IMR-90 (cell line): ENCODE data around the gene PCARE. TPM values are rescaled to one million over a fixed set of nuclear protein-coding genes. Genes with fewer than 3 reads are reported as not detected.

Experiments used
- ATAC-seq: fragments of 200-7000 bp; cut with Tn5 transposase; 2 replicates; pipeline ENCODE4 v1.9.1; 2020; ENCODE audit warnings: low read depth, mild to moderate bottlenecking, moderate library complexity
- BruUV-seq: library from RNA; stranded (reverse); fragments of 400-500 nt; replicated peaks from 2 replicates; lab custom pipeline; 2021; lab: Mats Ljungman, UMichigan
- CTCF ChIA-PET: fragments of 300-600 bp; formaldehyde crosslinking; extraction: SDS; loops from one replicate; lab custom pipeline; 2021; ENCODE audit warnings: antibody characterized with exemption; lab: Yijun Ruan, JAX
- POLR2A ChIA-PET: fragments of 300-600 bp; sonication (Branson Sonifier 250); formaldehyde crosslinking; loops from one replicate; lab custom pipeline; 2022; ENCODE audit warnings: antibody characterized with exemption; ENCODE audit not compliant: unreplicated experiment; lab: Charles Lee
- DNase-seq: peaks from one replicate; pipeline ENCODE4 v3.0.0; 2013
- H2AFZ ChIP-seq: replicated peaks from 2 replicates; pipeline ENCODE3; 2013; ENCODE audit warnings: low read length, mild to moderate bottlenecking; ENCODE audit not compliant: poor library complexity
- H2AK5ac ChIP-seq: 2 replicates; pipeline ENCODE4 v1.6.1; 2013; ENCODE audit warnings: low read depth, low read length, inconsistent platforms
- H2AK9ac ChIP-seq: replicated peaks from 2 replicates; pipeline ENCODE3; 2013; ENCODE audit warnings: mild to moderate bottlenecking, low read depth, low read length, moderate library complexity; ENCODE audit not compliant: poor library complexity
- H2BK120ac ChIP-seq: 2 replicates; pipeline ENCODE4 v1.6.1; 2013; ENCODE audit warnings: low read depth, low read length, inconsistent platforms
- H2BK15ac ChIP-seq: 3 replicates; pipeline ENCODE4 v1.6.1; 2013; ENCODE audit warnings: low read depth, low read length, inconsistent platforms
- H2BK20ac ChIP-seq: 2 replicates; pipeline ENCODE4 v1.6.1; 2013; ENCODE audit warnings: low read depth, mild to moderate bottlenecking, inconsistent platforms, low read length, moderate library complexity
- H2BK5ac ChIP-seq: 2 replicates; pipeline ENCODE4 v1.6.1; 2013; ENCODE audit warnings: mild to moderate bottlenecking, low read depth, low read length, inconsistent platforms; ENCODE audit not compliant: poor library complexity, severe bottlenecking
- H3K14ac ChIP-seq: replicated peaks from 2 replicates; pipeline ENCODE4 v1.6.1; 2013; ENCODE audit warnings: low read depth, low read length, inconsistent platforms
- H3K18ac ChIP-seq: 2 replicates; pipeline ENCODE4 v1.6.1; 2013; ENCODE audit warnings: low read depth, low read length, control low read depth
- H3K23ac ChIP-seq: 2 replicates; pipeline ENCODE4 v1.6.1; 2013; ENCODE audit warnings: low read depth, low read length, inconsistent platforms
- H3K27ac ChIP-seq: 2 replicates; pipeline ENCODE4 v1.5.1; 2013; ENCODE audit warnings: mild to moderate bottlenecking, control low read depth, low read length; ENCODE audit not compliant: insufficient read depth
- H3K27me3 ChIP-seq: 2 replicates; pipeline ENCODE4 v1.6.1; 2013; ENCODE audit warnings: low read length; ENCODE audit not compliant: control insufficient read depth, insufficient read depth
- H3K36me3 ChIP-seq: 2 replicates; pipeline ENCODE4 v1.6.1; 2013; ENCODE audit warnings: low read length, mixed read lengths; ENCODE audit not compliant: control insufficient read depth, insufficient read depth
- H3K4ac ChIP-seq: 2 replicates; pipeline ENCODE4 v1.6.1; 2013; ENCODE audit warnings: low read depth, low read length, inconsistent platforms
- H3K4me1 ChIP-seq: 2 replicates; pipeline ENCODE4 v1.6.1; 2013; ENCODE audit warnings: low read length, mixed read lengths; ENCODE audit not compliant: control insufficient read depth, insufficient read depth
- H3K4me2 ChIP-seq: 2 replicates; pipeline ENCODE4 v1.6.1; 2013; ENCODE audit warnings: low read depth, mild to moderate bottlenecking, control low read depth, low read length, moderate library complexity
- H3K4me3 ChIP-seq: 2 replicates; pipeline ENCODE4 v1.5.1; 2013; ENCODE audit warnings: low read depth, mild to moderate bottlenecking, control low read depth, low read length, moderate library complexity; ENCODE audit not compliant: insufficient read depth
- H3K56ac ChIP-seq: 2 replicates; pipeline ENCODE4 v1.6.1; 2013; ENCODE audit warnings: low read length, inconsistent platforms; ENCODE audit not compliant: insufficient read depth; ENCODE audit errors: extremely low read depth
- H3K79me1 ChIP-seq, 2 experiments: 2 replicates each; pipeline ENCODE4 v1.6.1; 2013; ENCODE audit warnings: low read length in 2 of 2, inconsistent platforms in 1 of 2, low read depth in 1 of 2
- H3K9ac ChIP-seq: 2 replicates; pipeline ENCODE4 v1.6.1; 2013; ENCODE audit warnings: low read depth, low read length, control low read depth
- H3K9me1 ChIP-seq: 2 replicates; pipeline ENCODE4 v1.6.1; 2013; ENCODE audit warnings: low read length, inconsistent platforms; ENCODE audit not compliant: insufficient read depth
- H3K9me3 ChIP-seq: 2 replicates; pipeline ENCODE4 v1.6.1; 2013; ENCODE audit warnings: low read length; ENCODE audit not compliant: control insufficient read depth, insufficient read depth
- H4K20me1 ChIP-seq: 2 replicates; pipeline ENCODE4 v1.6.1; 2013; ENCODE audit warnings: low read length, inconsistent platforms; ENCODE audit not compliant: insufficient read depth
- H4K5ac ChIP-seq: 2 replicates; pipeline ENCODE4 v1.6.1; 2013; ENCODE audit warnings: mild to moderate bottlenecking, low read depth, low read length, control low read depth
- H4K8ac ChIP-seq, 2 experiments: 2 replicates each; pipeline ENCODE4 v1.6.1; 2013; ENCODE audit warnings: low read depth in 2 of 2, low read length in 2 of 2, control low read depth in 1 of 2, inconsistent platforms in 1 of 2
- H4K91ac ChIP-seq: 2 replicates; pipeline ENCODE4 v1.6.1; 2013; ENCODE audit warnings: low read depth, low read length, inconsistent platforms; ENCODE audit not compliant: insufficient read depth
- BHLHE40 ChIP-seq: fragments of 150-350 bp; IDR thresholded peaks from 2 replicates; pipeline ENCODE4 v1.6.1; 2016; ENCODE audit warnings: mild to moderate bottlenecking, low read depth, low read length
- CEBPB ChIP-seq: IDR thresholded peaks from 2 replicates; pipeline ENCODE4 v1.6.1; 2012; ENCODE audit warnings: low read depth, low read length, improper control_type of control experiment
- CHD1 ChIP-seq: IDR thresholded peaks from 2 replicates; pipeline ENCODE4 v1.6.1; 2012; ENCODE audit warnings: low read depth, low read length, improper control_type of control experiment
- FOS ChIP-seq: fragments of 150-350 bp; IDR thresholded peaks from 2 replicates; pipeline ENCODE4 v1.6.1; 2016; ENCODE audit warnings: low read depth, low read length
- MAZ ChIP-seq: IDR thresholded peaks from 2 replicates; pipeline ENCODE4 v1.6.1; 2012; ENCODE audit warnings: low read depth, mild to moderate bottlenecking, low read length, improper control_type of control experiment, moderate library complexity, borderline replicate concordance
- MXI1 ChIP-seq: IDR thresholded peaks from 2 replicates; pipeline ENCODE4 v1.6.1; 2012; ENCODE audit warnings: low read depth, mild to moderate bottlenecking, low read length, moderate library complexity, borderline replicate concordance
- RFX5 ChIP-seq: IDR thresholded peaks from 2 replicates; pipeline ENCODE4 v1.8.0; 2012; ENCODE audit warnings: low read depth, mild to moderate bottlenecking, low read length, moderate library complexity
- WGBS, 2 experiments: methylation state at CpG; one replicate each; pipeline versions ENCODE4 v1.1.5 to v1.1.7; 2013; ENCODE audit warnings: missing lambda C conversion rate in 2 of 2; ENCODE audit not compliant: insufficient read length in 1 of 2; ENCODE audit errors: extremely low coverage in 2 of 2; 5-methylcytosine and 5-hydroxymethylcytosine counted together
- dilution Hi-C: fragments of 300-500 bp; cut with HindIII; formaldehyde crosslinking; loops from one replicate; pipeline ENCODE4 v1.14.3; 2018; ENCODE audit warnings: low sequenced_read_pairs; ENCODE audit not compliant: unreplicated experiment
- in situ Hi-C: fragments of 300-500 bp; cut with MboI; formaldehyde crosslinking; loops from 3 replicates; pipeline ENCODE4 v1.14.3; 2019; ENCODE audit warnings: low sequenced_read_pairs, inconsistent platforms, mixed read lengths
- intact Hi-C: fragments of 100-400 bp; cut with micrococcal nuclease; formaldehyde crosslinking; loops from 2 replicates; pipeline ENCODE4 v1.10.0; 2022
- polyA plus RNA-seq, 3 experiments: library from polyadenylated mRNA; depleted of rRNA; stranded (reverse); fragments of >200 nt; gene quantifications; 2 replicates each; pipeline ENCODE4 v1.2.3, GENCODE V29; 2012; ENCODE audit warnings: low replicate concordance in 1 of 3
- total RNA-seq: library from RNA; depleted of rRNA; stranded (reverse); fragments of >200 nt; gene quantifications from 2 replicates; pipeline ENCODE4 v1.2.3, GENCODE V29; 2012

PCARE gene
- total and polyA plus RNA-seq, 2 of the 4 experiments (the other 2 are of a cell fraction): not detected

- H4K8ac ChIP-seq: no peak overlapping the region
- no peak overlapping the region; the same call in 1 of the 2 replicates for H3K23ac ChIP-seq
- DNase-seq: peak; percentile 72
- no peak overlapping the region for H2AFZ ChIP-seq
- H2BK15ac ChIP-seq: 0 out of 3 replicates have a peak overlapping the region, but pooled peaks have one; percentile 7
- no peak overlapping the region for H3K56ac ChIP-seq
- H2BK120ac ChIP-seq: peak overlapping the region; percentile 32
- H3K9me3 ChIP-seq: no peaks in the 10 kb centered on the region
- H4K20me1 ChIP-seq: no peaks in the 10 kb centered on the region
- H2AK9ac ChIP-seq: no peak overlapping the region
- no peak overlapping the region for H3K9ac ChIP-seq
- CTCF ChIA-PET: interaction anchor here (0.8 kb wide), 1 partner anchor 31 kb away, joined by 3 read pairs; no protein-coding TSS in a partner anchor
- WGBS, 2 experiments: no CpG with 5 or more reads among the region's 2 CpGs
- no peak overlapping the region for H4K5ac ChIP-seq
- H3K79me1 ChIP-seq: no peaks in the 10 kb centered on the region
- H2BK5ac ChIP-seq: no peak overlapping the region
- H3K4me2 ChIP-seq: no peak overlapping the region
- no peaks in the 10 kb centered on the region for H3K27me3 ChIP-seq
- H3K9me1 ChIP-seq: no peaks in the 10 kb centered on the region; the same call in 1 of the 2 replicates
- no peak overlapping the region for H3K4me3 ChIP-seq
- H3K27ac ChIP-seq: no peak overlapping the region; the same call in 1 of the 2 replicates
- H2BK20ac ChIP-seq: peak overlapping the region; percentile 31; the same call in 1 of the 2 replicates
- ATAC-seq: no peak
- no peak overlapping the region; the same call in 1 of the 2 replicates for H3K14ac ChIP-seq
- POLR2A ChIA-PET: interaction anchor here (0.5 to 0.6 kb wide), 2 partner anchors 12 to 210 kb away, joined by 3 to 8 read pairs; no protein-coding TSS in a partner anchor
- peak overlapping the region; percentile 55; the same call in 1 of the 2 replicates for H3K4ac ChIP-seq
- H4K91ac ChIP-seq: no peak overlapping the region
- BruUV-seq: no TSS peak
- intact Hi-C loops (no loop called here), dilution Hi-C loops (no loop called here), in situ Hi-C loops (no loop called here)
- H3K36me3 ChIP-seq: no peaks in the 10 kb centered on the region
- H2AK5ac ChIP-seq: no peak overlapping the region
- H3K18ac ChIP-seq: no peak overlapping the region; the same call in 1 of the 2 replicates
- H3K4me1 ChIP-seq: peaks cover 12% of the 10 kb centered on the region
- TF ChIP-seq BHLHE40 (peak; percentile 52; the same call in 1 of the 2 replicates), MAZ (no peak), CHD1 (no peak), MXI1 (no peak), RFX5 (no peak), FOS (no peak), CEBPB (peak; percentile 25; the same call in 1 of the 2 replicates)
Measured at GRCh38 chr2:29106980-29107388, 32.7 kb upstream of the PCARE start.
